A549 (cell line): Measurements from ENCODE around the gene RPS6KA4. TPM values are rescaled to one million over a fixed set of nuclear protein-coding genes. Genes with fewer than 3 reads are reported as not detected.

Experiments
- ATAC-seq, 2 experiments: fragments of 200-7000 bp in 1 of 2; fragments of >200 bp in 1 of 2; cut with Nextera tagmentation in 1 of 2; cut with Tn5 transposase in 1 of 2; 3 replicates each; pipeline versions ENCODE4 v1.8.0 to v1.9.1; 2018 to 2020; ENCODE audit warnings: mild to moderate bottlenecking in 1 of 2, moderate library complexity in 1 of 2
- CTCF ChIA-PET: fragments of 300-600 bp; sonication (Branson Sonifier 250); formaldehyde crosslinking; extraction: SDS; loops from one replicate; lab custom pipeline; 2021; ENCODE audit warnings: antibody characterized with exemption, inconsistent platforms; lab: Yijun Ruan, JAX
- POLR2A ChIA-PET: fragments of 350-600 bp; formaldehyde crosslinking; extraction: SDS; loops from one replicate; lab custom pipeline; 2021; ENCODE audit warnings: antibody characterized with exemption, inconsistent platforms; lab: Yijun Ruan, JAX
- DNase-seq, 2 experiments: peaks; one replicate each; pipeline versions ENCODE4 v3.0.0 to v3.0.0-alpha.2; 2011 to 2016; ENCODE audit warnings: low read depth in 1 of 2, low spot score in 1 of 2
- FAIRE-seq: peaks from 2 replicates; lab custom pipeline; 2011; peaks lifted over from hg19 to GRCh38; lab: Jason Lieb, UNC
- H3K27ac ChIP-seq, 2 experiments: fragments of >200 bp; sonication (Bioruptor Twin); formaldehyde crosslinking; 3 replicates each; pipeline ENCODE4 v1.5.1; 2016 to 2017
- H3K4me1 ChIP-seq: fragments of >200 bp; sonication (Bioruptor Twin); formaldehyde crosslinking; 3 replicates; pipeline ENCODE4 v1.6.1; 2016
- H3K4me2 ChIP-seq: fragments of >200 bp; sonication (Bioruptor Twin); formaldehyde crosslinking; 3 replicates; pipeline ENCODE4 v1.6.1; 2016
- H3K4me3 ChIP-seq: fragments of >200 bp; sonication (Bioruptor Twin); formaldehyde crosslinking; 3 replicates; pipeline ENCODE4 v1.5.1; 2016
- H3K9me3 ChIP-seq: fragments of >200 bp; sonication (Bioruptor Twin); formaldehyde crosslinking; 3 replicates; pipeline ENCODE4 v1.6.1; 2016
- CBX2 ChIP-seq: fragments of 200-600 bp; sonication (generic); IDR thresholded peaks from 2 replicates; pipeline ENCODE4 v1.6.1; 2016; ENCODE audit warnings: low read depth, mild to moderate bottlenecking, borderline replicate concordance
- CEBPB ChIP-seq, 2 experiments: fragments of >200 bp in 1 of 2; sonication (Bioruptor Twin) in 1 of 2; formaldehyde crosslinking in 1 of 2; IDR thresholded peaks; 2 replicates each; pipeline ENCODE4 v1.6.1; 2012 to 2016
- EHF ChIP-seq: fragments of 250-450 bp; sonication (Bioruptor Pico); IDR thresholded peaks from 2 replicates; pipeline ENCODE4 v1.5.0; 2020; ENCODE audit warnings: mild to moderate bottlenecking
- FOSL2 ChIP-seq, 2 experiments: fragments of 450-650 bp in 1 of 2; fragments of >200 bp in 1 of 2; sonication (Bioruptor Twin) in 1 of 2; formaldehyde crosslinking; IDR thresholded peaks; 2 replicates each; pipeline versions ENCODE4 v1.5.0 to v1.6.1; 2016 to 2020; ENCODE audit warnings: mild to moderate bottlenecking in 1 of 2, moderate library complexity in 1 of 2
- HEYL ChIP-seq: fragments of 250-450 bp; sonication (Bioruptor Pico); IDR thresholded peaks from 2 replicates; pipeline ENCODE4 v1.8.0; 2021; ENCODE audit warnings: mild to moderate bottlenecking, moderate library complexity
- HOXB13 ChIP-seq: fragments of 250-450 bp; sonication (Bioruptor Pico); IDR thresholded peaks from 2 replicates; pipeline ENCODE4 v1.5.0; 2020; ENCODE audit warnings: low read depth, mild to moderate bottlenecking, moderate library complexity
- HOXB5 ChIP-seq: fragments of 250-450 bp; sonication (Bioruptor Pico); IDR thresholded peaks from 2 replicates; pipeline ENCODE4 v1.5.0; 2020; ENCODE audit warnings: mild to moderate bottlenecking, moderate library complexity
- PHF8 ChIP-seq: fragments of 200-600 bp; sonication (generic); IDR thresholded peaks from 2 replicates; pipeline ENCODE4 v1.6.1; 2016; ENCODE audit warnings: low read depth, mild to moderate bottlenecking, antibody characterized with exemption, moderate library complexity, borderline replicate concordance
- POLR2A ChIP-seq: IDR thresholded peaks from 2 replicates; pipeline ENCODE4 v1.6.1; 2012; ENCODE audit warnings: mild to moderate bottlenecking, low read length
- POLR2AphosphoS2 ChIP-seq: conservative IDR thresholded peaks from 2 replicates; pipeline ENCODE4 v1.6.1; 2012; ENCODE audit warnings: low read length, improper control_type of control experiment, inconsistent platforms
- SMC3 ChIP-seq: fragments of >200 bp; sonication (Bioruptor Twin); formaldehyde crosslinking; IDR thresholded peaks from 3 replicates; pipeline ENCODE4 v1.6.1; 2018; ENCODE audit warnings: inconsistent platforms
- SREBF2 ChIP-seq: fragments of 450-650 bp; IDR thresholded peaks from 2 replicates; pipeline ENCODE4 v1.6.1; 2014; ENCODE audit warnings: mild to moderate bottlenecking, moderate library complexity
- ZC3H11A ChIP-seq: fragments of 450-650 bp; IDR thresholded peaks from 2 replicates; pipeline ENCODE4 v1.6.1; 2014; ENCODE audit warnings: antibody characterized with exemption, mild to moderate bottlenecking
- WGBS: methylation state at CpG from one replicate; pipeline ENCODE4 v1.1.6; 2017; ENCODE audit errors: missing lambda C conversion rate; 5-methylcytosine and 5-hydroxymethylcytosine counted together
- polyA plus RNA-seq, 4 experiments: library from polyadenylated mRNA; depleted of rRNA in 3 of 4; stranded (reverse); fragments of >200 nt; fragmentation: RNase III in 1 of 4; extraction: RNeasy Plus Mini Kit Qiagen cat#74134 plus additional on column Dnase treatment in 1 of 4; gene quantifications; 2 replicates in 3 of 4; 3 replicates in 1 of 4; pipeline ENCODE4 v1.2.3, GENCODE V29; 2011 to 2017
- TF ChIP-seq, protein P1 (sequence below): IDR thresholded peaks from 2 replicates; pipeline ENCODE4 v1.6.1; 2012
- TF ChIP-seq, protein P2 (sequence below): IDR thresholded peaks from 2 replicates; pipeline ENCODE4 v1.6.1; 2012
- TF ChIP-seq, protein P3 (sequence below): fragments of 450-650 bp; IDR thresholded peaks from 2 replicates; pipeline ENCODE4 v1.6.1; 2014; ENCODE audit warnings: antibody characterized with exemption
- TF ChIP-seq, protein P4 (sequence below): fragments of 200-600 bp; sonication (generic); IDR thresholded peaks from 2 replicates; pipeline ENCODE4 v1.6.1; 2016; ENCODE audit warnings: antibody characterized with exemption, mild to moderate bottlenecking, moderate library complexity
- TF ChIP-seq, protein P5 (sequence below): fragments of >200 bp; sonication (Bioruptor Twin); formaldehyde crosslinking; IDR thresholded peaks from 3 replicates; pipeline ENCODE4 v1.6.1; 2016
- TF ChIP-seq, protein P6 (sequence below): IDR thresholded peaks from 2 replicates; pipeline ENCODE4 v1.6.1; 2012; ENCODE audit warnings: low read depth, borderline replicate concordance

Gene RPS6KA4
- polyA plus RNA-seq, 2 of the 4 experiments (the other 2 are of a cell fraction): 21.4 to 35.9 TPM

DNA sequence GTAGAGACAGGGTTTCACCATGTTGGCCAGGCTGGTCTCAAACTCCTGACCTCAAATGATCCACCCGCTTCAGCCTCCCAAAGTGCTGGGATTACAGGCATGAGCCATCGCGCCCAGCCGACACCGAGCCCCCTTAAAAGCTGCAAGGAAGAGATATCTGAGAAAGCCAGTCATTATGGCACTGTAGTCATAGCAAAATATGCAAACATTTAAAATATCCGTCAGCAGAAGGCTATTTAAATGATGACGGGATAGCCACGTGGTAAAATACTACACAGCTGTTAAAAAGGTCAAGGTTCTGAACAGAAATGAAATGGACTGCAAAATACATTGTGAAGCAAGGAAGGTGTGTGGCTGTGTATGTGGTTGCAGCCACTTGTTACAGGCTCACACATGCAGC is 25.4 kb upstream of the RPS6KA4 start:
- Histone ChIP-seq H3K4me2 (no peak overlapping the region), H3K4me1 (peaks cover 36% of the 10 kb centered on the region), H3K9me3 (no peaks in the 10 kb centered on the region), H3K27ac (peak overlapping the region in 1 of 2 experiments; percentile 91; a peak in 2 of 6 replicates), H3K4me3 (no peak overlapping the region)
- TF ChIP-seq, protein P1, sequence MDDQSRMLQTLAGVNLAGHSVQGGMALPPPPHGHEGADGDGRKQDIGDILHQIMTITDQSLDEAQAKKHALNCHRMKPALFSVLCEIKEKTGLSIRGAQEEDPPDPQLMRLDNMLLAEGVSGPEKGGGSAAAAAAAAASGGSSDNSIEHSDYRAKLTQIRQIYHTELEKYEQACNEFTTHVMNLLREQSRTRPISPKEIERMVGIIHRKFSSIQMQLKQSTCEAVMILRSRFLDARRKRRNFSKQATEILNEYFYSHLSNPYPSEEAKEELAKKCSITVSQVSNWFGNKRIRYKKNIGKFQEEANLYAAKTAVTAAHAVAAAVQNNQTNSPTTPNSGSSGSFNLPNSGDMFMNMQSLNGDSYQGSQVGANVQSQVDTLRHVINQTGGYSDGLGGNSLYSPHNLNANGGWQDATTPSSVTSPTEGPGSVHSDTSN: no peak
- no peak for TF ChIP-seq SREBF2
- no peak for TF ChIP-seq FOSL2 (IDR thresholded peaks at IDR 0.05)
- TF ChIP-seq FOSL2 (CRISPR knock-in tag; IDR thresholded peaks at IDR 0.05): no peak
- TF ChIP-seq CEBPB (IDR thresholded peaks at IDR 0.05): no peak
- TF ChIP-seq ZC3H11A: no peak
- TF ChIP-seq, protein P2, sequence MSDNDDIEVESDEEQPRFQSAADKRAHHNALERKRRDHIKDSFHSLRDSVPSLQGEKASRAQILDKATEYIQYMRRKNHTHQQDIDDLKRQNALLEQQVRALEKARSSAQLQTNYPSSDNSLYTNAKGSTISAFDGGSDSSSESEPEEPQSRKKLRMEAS: no peak
- TF ChIP-seq POLR2A: no peak
- TF ChIP-seq, protein P3, sequence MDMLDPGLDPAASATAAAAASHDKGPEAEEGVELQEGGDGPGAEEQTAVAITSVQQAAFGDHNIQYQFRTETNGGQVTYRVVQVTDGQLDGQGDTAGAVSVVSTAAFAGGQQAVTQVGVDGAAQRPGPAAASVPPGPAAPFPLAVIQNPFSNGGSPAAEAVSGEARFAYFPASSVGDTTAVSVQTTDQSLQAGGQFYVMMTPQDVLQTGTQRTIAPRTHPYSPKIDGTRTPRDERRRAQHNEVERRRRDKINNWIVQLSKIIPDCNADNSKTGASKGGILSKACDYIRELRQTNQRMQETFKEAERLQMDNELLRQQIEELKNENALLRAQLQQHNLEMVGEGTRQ: no peak
- no peak for TF ChIP-seq HOXB5 (CRISPR knock-in tag)
- TF ChIP-seq CBX2: no peak
- TF ChIP-seq PHF8: no peak
- TF ChIP-seq EHF (CRISPR knock-in tag): no peak
- TF ChIP-seq, protein P4, sequence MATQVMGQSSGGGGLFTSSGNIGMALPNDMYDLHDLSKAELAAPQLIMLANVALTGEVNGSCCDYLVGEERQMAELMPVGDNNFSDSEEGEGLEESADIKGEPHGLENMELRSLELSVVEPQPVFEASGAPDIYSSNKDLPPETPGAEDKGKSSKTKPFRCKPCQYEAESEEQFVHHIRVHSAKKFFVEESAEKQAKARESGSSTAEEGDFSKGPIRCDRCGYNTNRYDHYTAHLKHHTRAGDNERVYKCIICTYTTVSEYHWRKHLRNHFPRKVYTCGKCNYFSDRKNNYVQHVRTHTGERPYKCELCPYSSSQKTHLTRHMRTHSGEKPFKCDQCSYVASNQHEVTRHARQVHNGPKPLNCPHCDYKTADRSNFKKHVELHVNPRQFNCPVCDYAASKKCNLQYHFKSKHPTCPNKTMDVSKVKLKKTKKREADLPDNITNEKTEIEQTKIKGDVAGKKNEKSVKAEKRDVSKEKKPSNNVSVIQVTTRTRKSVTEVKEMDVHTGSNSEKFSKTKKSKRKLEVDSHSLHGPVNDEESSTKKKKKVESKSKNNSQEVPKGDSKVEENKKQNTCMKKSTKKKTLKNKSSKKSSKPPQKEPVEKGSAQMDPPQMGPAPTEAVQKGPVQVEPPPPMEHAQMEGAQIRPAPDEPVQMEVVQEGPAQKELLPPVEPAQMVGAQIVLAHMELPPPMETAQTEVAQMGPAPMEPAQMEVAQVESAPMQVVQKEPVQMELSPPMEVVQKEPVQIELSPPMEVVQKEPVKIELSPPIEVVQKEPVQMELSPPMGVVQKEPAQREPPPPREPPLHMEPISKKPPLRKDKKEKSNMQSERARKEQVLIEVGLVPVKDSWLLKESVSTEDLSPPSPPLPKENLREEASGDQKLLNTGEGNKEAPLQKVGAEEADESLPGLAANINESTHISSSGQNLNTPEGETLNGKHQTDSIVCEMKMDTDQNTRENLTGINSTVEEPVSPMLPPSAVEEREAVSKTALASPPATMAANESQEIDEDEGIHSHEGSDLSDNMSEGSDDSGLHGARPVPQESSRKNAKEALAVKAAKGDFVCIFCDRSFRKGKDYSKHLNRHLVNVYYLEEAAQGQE: no peak
- TF ChIP-seq POLR2AphosphoS2: no peak
- TF ChIP-seq, protein P5, sequence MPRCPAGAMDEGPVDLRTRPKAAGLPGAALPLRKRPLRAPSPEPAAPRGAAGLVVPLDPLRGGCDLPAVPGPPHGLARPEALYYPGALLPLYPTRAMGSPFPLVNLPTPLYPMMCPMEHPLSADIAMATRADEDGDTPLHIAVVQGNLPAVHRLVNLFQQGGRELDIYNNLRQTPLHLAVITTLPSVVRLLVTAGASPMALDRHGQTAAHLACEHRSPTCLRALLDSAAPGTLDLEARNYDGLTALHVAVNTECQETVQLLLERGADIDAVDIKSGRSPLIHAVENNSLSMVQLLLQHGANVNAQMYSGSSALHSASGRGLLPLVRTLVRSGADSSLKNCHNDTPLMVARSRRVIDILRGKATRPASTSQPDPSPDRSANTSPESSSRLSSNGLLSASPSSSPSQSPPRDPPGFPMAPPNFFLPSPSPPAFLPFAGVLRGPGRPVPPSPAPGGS: no peak
- no peak for TF ChIP-seq SMC3
- TF ChIP-seq HOXB13 (CRISPR knock-in tag): no peak
- TF ChIP-seq HEYL: no peak
- TF ChIP-seq, protein P6, sequence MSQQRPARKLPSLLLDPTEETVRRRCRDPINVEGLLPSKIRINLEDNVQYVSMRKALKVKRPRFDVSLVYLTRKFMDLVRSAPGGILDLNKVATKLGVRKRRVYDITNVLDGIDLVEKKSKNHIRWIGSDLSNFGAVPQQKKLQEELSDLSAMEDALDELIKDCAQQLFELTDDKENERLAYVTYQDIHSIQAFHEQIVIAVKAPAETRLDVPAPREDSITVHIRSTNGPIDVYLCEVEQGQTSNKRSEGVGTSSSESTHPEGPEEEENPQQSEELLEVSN: no peak
- ChIA-PET CTCF (interaction anchor here (2.2 to 33.9 kb wide), 4 partner anchors 11 to 37 kb away, joined by 5 to 996 read pairs (median 177); partner anchors contain the start of genes CATSPERZ, CCDC88B, ESRRA and PRDX5), POLR2A (interaction anchor here (2.8 kb wide), 1 partner anchor 16 kb away, joined by 45 read pairs; the partner anchor contains the start of genes PRDX5 and TRMT112)
- ATAC-seq (no peak), FAIRE-seq (no peak), DNase-seq (no peak)
- 96% methylated on average over 8 of the region's 8 CpGs for WGBS
